Thyroid gland (tissue), 4 donors: ENCODE measurements around the gene CANT1. TPM values are rescaled to one million over a fixed set of nuclear protein-coding genes. Genes with fewer than 3 reads are reported as not detected.

Experiments used
- DNase-seq, 2 donors: peaks; one replicate each; pipeline ENCODE4 v3.0.0-alpha.2; 2019
- H3K27ac ChIP-seq, 3 donors: fragments of 200-600 bp; sonication (generic); 1 replicate in 2 of 3; 2 replicates in 1 of 3; pipeline ENCODE4 v1.5.1; 2016 to 2019; ENCODE audit warnings: mild to moderate bottlenecking in 1 of 3, moderate library complexity in 1 of 3
- H3K27me3 ChIP-seq: fragments of 200-600 bp; sonication (generic); one replicate; pipeline ENCODE4 v1.5.1; 2019
- H3K36me3 ChIP-seq, 2 donors: fragments of 200-600 bp; sonication (generic); one replicate each; pipeline ENCODE4 v1.5.1; 2016 to 2019
- H3K4me1 ChIP-seq, 2 donors: fragments of 200-600 bp; sonication (generic); one replicate each; pipeline ENCODE4 v1.5.1; 2017 to 2019
- H3K4me3 ChIP-seq, 3 donors: fragments of 200-600 bp; sonication (generic); replicated peaks in 1 of 3; 1 replicate in 2 of 3; 2 replicates in 1 of 3; pipeline ENCODE4 v1.5.1; 2016; ENCODE audit warnings: mild to moderate bottlenecking in 1 of 3
- H3K9me3 ChIP-seq: fragments of 200-600 bp; sonication (generic); one replicate; pipeline ENCODE4 v1.5.1; 2017
- CTCF ChIP-seq, 6 experiments: fragments of 200-600 bp in 3 of 6; fragments of 450-650 bp in 3 of 6; sonication (generic) in 3 of 6; IDR thresholded peaks; one replicate each; pipeline ENCODE4 v1.5.1; 2016 to 2019; ENCODE audit warnings: antibody characterized with exemption in 6 of 6, mild to moderate bottlenecking in 2 of 6, inconsistent platforms in 1 of 6, moderate library complexity in 1 of 6
- POLR2A ChIP-seq, 2 donors: fragments of 450-650 bp; IDR thresholded peaks; one replicate each; pipeline ENCODE4 v1.6.1; 2017; ENCODE audit warnings: antibody characterized with exemption in 2 of 2, mild to moderate bottlenecking in 2 of 2, moderate library complexity in 1 of 2
- WGBS, 2 donors: methylation state at CpG; one replicate each; pipeline ENCODE4 v1.1.5; 2017; 5-methylcytosine and 5-hydroxymethylcytosine counted together
- intact Hi-C: fragments of 100-400 bp; cut with DNase I; formaldehyde crosslinking; loops from one replicate; pipeline ENCODE4 v1.15.1; 2023
- total RNA-seq, 4 donors: library from RNA; depleted of rRNA; stranded (reverse); fragments of >200 nt; gene quantifications; one replicate each; pipeline ENCODE4 v1.2.3, GENCODE V29; 2016

Gene CANT1
- total RNA-seq, 4 donors from 2014 or later = 21.2 to 37.1 (median 27.3) TPM

- Histone ChIP-seq H3K4me3 (no peak overlapping the region), H3K9me3 (no peaks in the 10 kb centered on the region), H3K27ac (no peak overlapping the region), H3K4me1 (peaks cover 0 to 4% of the 10 kb centered on the region in 2 donors), H3K27me3 (no peaks in the 10 kb centered on the region), H3K36me3 (no peaks in the 10 kb centered on the region)
- intact Hi-C loops = no loop called here
- 65 to 79% methylated on average over 2 of the region's 2 CpGs for WGBS, 2 donors
- no peak for DNase-seq
- TF ChIP-seq POLR2A (IDR thresholded peaks at IDR 0.05) (no peak), CTCF (IDR thresholded peaks at IDR 0.05) (no peak)
Observed at GRCh38 chr17:79053251-79053925, 43.8 kb upstream of the CANT1 start.

GRCh38 chr17:79052131-79052530 is 42.6 kb upstream of the CANT1 start:
- TF ChIP-seq POLR2A (IDR thresholded peaks at IDR 0.05) (no peak), CTCF (IDR thresholded peaks at IDR 0.05) (no peak)
- Histone ChIP-seq H3K4me1 (peaks cover 0 to 9% of the 10 kb centered on the region in 2 donors), H3K27me3 (no peaks in the 10 kb centered on the region), H3K27ac (no peak overlapping the region), H3K36me3 (no peaks in the 10 kb centered on the region), H3K9me3 (no peaks in the 10 kb centered on the region), H3K4me3 (no peak overlapping the region)
- 85 to 94% methylated on average over 1 of the region's 1 CpG for WGBS, 2 donors
- intact Hi-C loops = no loop called here
- DNase-seq = no peak

GRCh38 chr17:79051306-79051705 is 41.7 kb upstream of the CANT1 start:
- TF ChIP-seq POLR2A (IDR thresholded peaks at IDR 0.05) = no peak
- no peak for TF ChIP-seq CTCF (IDR thresholded peaks at IDR 0.05)
- WGBS, 2 donors = 87 to 92% methylated on average over 6 of the region's 6 CpGs
- intact Hi-C loops = no loop called here

GRCh38 chr17:79050551-79050950 is 41.0 kb upstream of the CANT1 start:
- no peak for DNase-seq
- TF ChIP-seq CTCF (IDR thresholded peaks at IDR 0.05) = no peak
- TF ChIP-seq POLR2A (IDR thresholded peaks at IDR 0.05) = no peak

More at GRCh38 chr17:79051306-79051705, 41.7 kb upstream of the CANT1 start:
- DNase-seq = no peak
- H3K36me3 ChIP-seq = no peaks in the 10 kb centered on the region
- no peak overlapping the region for H3K27ac ChIP-seq
- no peaks in the 10 kb centered on the region for H3K9me3 ChIP-seq
- no peaks in the 10 kb centered on the region for H3K27me3 ChIP-seq
- peaks cover 0 to 13% of the 10 kb centered on the region in 2 donors for H3K4me1 ChIP-seq
- H3K4me3 ChIP-seq = no peak overlapping the region

GRCh38 chr17:79049821-79050220 is 40.3 kb upstream of the CANT1 start:
- no peak for DNase-seq
- Histone ChIP-seq H3K27ac (no peak overlapping the region), H3K27me3 (no peaks in the 10 kb centered on the region), H3K4me1 (peaks cover 0 to 15% of the 10 kb centered on the region in 2 donors), H3K4me3 (no peak overlapping the region), H3K36me3 (no peaks in the 10 kb centered on the region), H3K9me3 (no peaks in the 10 kb centered on the region)
- no peak for TF ChIP-seq POLR2A (IDR thresholded peaks at IDR 0.05)
- 94 to 96% methylated on average over 11 of the region's 11 CpGs for WGBS, 2 donors
- intact Hi-C loops = no loop called here

More at GRCh38 chr17:79050551-79050950, 41.0 kb upstream of the CANT1 start:
- H3K9me3 ChIP-seq = no peaks in the 10 kb centered on the region
- no peaks in the 10 kb centered on the region for H3K36me3 ChIP-seq
- H3K27me3 ChIP-seq = no peaks in the 10 kb centered on the region
- peaks cover 0 to 15% of the 10 kb centered on the region in 2 donors for H3K4me1 ChIP-seq
- H3K27ac ChIP-seq = no peak overlapping the region
- intact Hi-C loops = no loop called here
- WGBS, 2 donors = 89% methylated on average over 1 to 6 of the region's 6 CpGs
- no peak overlapping the region for H3K4me3 ChIP-seq
